ENCODE data around the gene ARHGAP15. TPM values are rescaled to one million over a fixed set of nuclear protein-coding genes. Genes with fewer than 3 reads are reported as not detected.

ARHGAP15 gene
- total RNA-seq, 1 experiment from 2014 or later, result 0.42 TPM

GRCh38 chr2:143192716-143193115 lies 63.5 kb downstream of the ARHGAP15 start:
- RAD21 ChIA-PET (ENCODE audit: low non-redundant PET in 1 of 2, low total read pairs in 2 of 2, uncharacterized antibody in 2 of 2, unreplicated experiment in 2 of 2), result no interaction called here
- H3K4me3 ChIP-seq (replicated peaks in 1 of 2; ENCODE audit: low read depth in 1 of 2, low read length in 2 of 2), result no peak overlapping the region
- no peak for TF ChIP-seq YY1 (IDR thresholded peaks at IDR 0.05; ENCODE audit: extremely low read depth, insufficient replicate concordance, low read depth, low read length)
- no peak for TF ChIP-seq POLR2A (IDR thresholded peaks at IDR 0.05; ENCODE audit: borderline replicate concordance, extremely low read depth, insufficient read depth, insufficient read length)
- no peaks in the 10 kb centered on the region for H3K36me3 ChIP-seq (ENCODE audit: control insufficient read depth in 1 of 2, insufficient read depth in 2 of 2, low read length in 2 of 2)
- H2AFZ ChIP-seq (ENCODE audit: low read depth, low read length, poor library complexity, severe bottlenecking), result no peak overlapping the region
- no peak overlapping the region for H3K27ac ChIP-seq (ENCODE audit: low read depth, low read length)
- ATAC-seq, result no peak
- no peak overlapping the region for H3K9ac ChIP-seq (ENCODE audit: low read length)
- no peaks in the 10 kb centered on the region for H3K4me1 ChIP-seq (ENCODE audit: control insufficient read depth in 1 of 2, insufficient read depth in 2 of 2, low read length in 2 of 2)
- no peak for DNase-seq (ENCODE audit: low read depth, low spot score)
- H3K4me2 ChIP-seq (ENCODE audit: low read length), result no peak overlapping the region
- H3K79me2 ChIP-seq (ENCODE audit: insufficient read depth, low read length), result no peaks in the 10 kb centered on the region
- BruUV-seq (replicated peaks), result no TSS peak
- no peaks in the 10 kb centered on the region for H4K20me1 ChIP-seq (ENCODE audit: insufficient read depth)
- no peaks in the 10 kb centered on the region for H3K9me3 ChIP-seq (ENCODE audit: control insufficient read depth in 1 of 2, insufficient read depth in 1 of 2, low read depth in 1 of 2, low read length in 2 of 2)
- H3K27me3 ChIP-seq (ENCODE audit: insufficient read depth, low read length), result peaks cover 7% of the 10 kb centered on the region; the same call in 1 of the 2 replicates
- POLR2A ChIA-PET, result no interaction called here
- intact Hi-C loops (cut with micrococcal nuclease), result no loop called here
- CTCF ChIA-PET, result no interaction called here
- H3K9me2 ChIP-seq (ENCODE audit: insufficient read depth), result no peaks in the 10 kb centered on the region

- no peaks in the 10 kb centered on the region for H3K9me2 ChIP-seq (ENCODE audit: insufficient read depth)
- ChIA-PET POLR2A (no interaction called here), CTCF (no interaction called here), RAD21 (ENCODE audit: low non-redundant PET in 1 of 2, low total read pairs in 2 of 2, uncharacterized antibody in 2 of 2, unreplicated experiment in 2 of 2) (no interaction called here)
- H3K36me3 ChIP-seq (ENCODE audit: control insufficient read depth in 1 of 2, insufficient read depth in 2 of 2, low read length in 2 of 2), result no peaks in the 10 kb centered on the region
- no peaks in the 10 kb centered on the region for H3K79me2 ChIP-seq (ENCODE audit: insufficient read depth, low read length)
- 0 out of 2 replicates have a peak, but pooled peaks cover 7% of the 10 kb centered on the region for H3K27me3 ChIP-seq (ENCODE audit: insufficient read depth, low read length)
- H3K9me3 ChIP-seq (ENCODE audit: control insufficient read depth in 1 of 2, insufficient read depth in 1 of 2, low read depth in 1 of 2, low read length in 2 of 2), result no peaks in the 10 kb centered on the region
- intact Hi-C loops (cut with micrococcal nuclease), result no loop called here
- H3K27ac ChIP-seq (ENCODE audit: low read depth, low read length), result no peak overlapping the region
- no peak overlapping the region for H3K4me3 ChIP-seq (replicated peaks in 1 of 2; ENCODE audit: low read depth in 1 of 2, low read length in 2 of 2)
- ATAC-seq, result no peak
- no peak for TF ChIP-seq SIN3A (IDR thresholded peaks at IDR 0.05; ENCODE audit: low read depth)
- TF ChIP-seq EGR1 (IDR thresholded peaks at IDR 0.05; ENCODE audit: low read depth), result no peak
- no peak for TF ChIP-seq POLR2A (IDR thresholded peaks at IDR 0.05; ENCODE audit: borderline replicate concordance, extremely low read depth, insufficient read depth, insufficient read length)
- no peak for TF ChIP-seq CEBPB (IDR thresholded peaks at IDR 0.05; ENCODE audit: low read depth)
- no peak for TF ChIP-seq ZNF274 (IDR thresholded peaks at IDR 0.05; ENCODE audit: low read depth, low read length)
- TF ChIP-seq REST (IDR thresholded peaks at IDR 0.05; ENCODE audit: low read depth), result no peak
- no peak for TF ChIP-seq EZH2phosphoT487 (IDR thresholded peaks at IDR 0.05; ENCODE audit: borderline replicate concordance)
- TF ChIP-seq ZBTB33 (IDR thresholded peaks at IDR 0.05; ENCODE audit: extremely low read depth, insufficient replicate concordance, low read length), result no peak
- no peak for TF ChIP-seq EZH2 (IDR thresholded peaks at IDR 0.05)
- TF ChIP-seq SRF (IDR thresholded peaks at IDR 0.05; ENCODE audit: low read depth), result no peak
- H3K9ac ChIP-seq (ENCODE audit: low read length), result no peak overlapping the region
- no peak overlapping the region for H3K4me2 ChIP-seq (ENCODE audit: low read length)
- no peaks in the 10 kb centered on the region for H4K20me1 ChIP-seq (ENCODE audit: insufficient read depth)
- H2AFZ ChIP-seq (ENCODE audit: low read depth, low read length, poor library complexity, severe bottlenecking), result no peak overlapping the region
- BruUV-seq (replicated peaks), result no TSS peak
- H3K4me1 ChIP-seq (ENCODE audit: control insufficient read depth in 1 of 2, insufficient read depth in 2 of 2, low read length in 2 of 2), result no peaks in the 10 kb centered on the region
- DNase-seq (ENCODE audit: low read depth, low spot score), result no peak
Measured at GRCh38 chr2:143193121-143193520, 63.9 kb downstream of the ARHGAP15 start.
